Esophagus muscularis mucosa (tissue), 4 donors: ENCODE data around the gene COLQ. TPM values are rescaled to one million over a fixed set of nuclear protein-coding genes. Genes with fewer than 3 reads are reported as not detected.

Source experiments
- DNase-seq: peaks from one replicate; pipeline ENCODE4 v3.0.0-alpha.2; 2017; ENCODE audit errors: extremely low spot score
- H3K27ac ChIP-seq, 4 donors: fragments of 200-600 bp; sonication (generic); replicated peaks in 1 of 4; 1 replicate in 3 of 4; 2 replicates in 1 of 4; pipeline ENCODE4 v1.5.1; 2016 to 2019; ENCODE audit warnings: mild to moderate bottlenecking in 1 of 4
- H3K27me3 ChIP-seq, 4 donors: fragments of 200-600 bp; sonication (generic); one replicate each; pipeline versions ENCODE4 v1.5.1 to v1.6.0; 2016 to 2019
- H3K36me3 ChIP-seq, 4 donors: fragments of 200-600 bp; sonication (generic); one replicate each; pipeline ENCODE4 v1.5.1; 2016 to 2019
- H3K4me1 ChIP-seq, 4 donors: fragments of 200-600 bp; sonication (generic); one replicate each; pipeline ENCODE4 v1.5.1; 2016 to 2019
- H3K4me3 ChIP-seq, 4 donors: fragments of 200-600 bp; sonication (generic); 1 replicate in 2 of 4; 2 replicates in 2 of 4; pipeline ENCODE4 v1.5.1; 2016 to 2019; ENCODE audit warnings: mild to moderate bottlenecking in 4 of 4, moderate library complexity in 1 of 4
- H3K9me3 ChIP-seq, 4 donors: fragments of 200-600 bp; sonication (generic); 1 replicate in 3 of 4; 2 replicates in 1 of 4; pipeline ENCODE4 v1.5.1; 2016 to 2019
- CTCF ChIP-seq, 3 experiments: fragments of 200-600 bp in 2 of 3; fragments of 450-650 bp in 1 of 3; sonication (generic) in 2 of 3; IDR thresholded peaks; one replicate each; pipeline ENCODE4 v1.5.1; 2017 to 2019; ENCODE audit warnings: antibody characterized with exemption in 3 of 3, mild to moderate bottlenecking in 2 of 3, moderate library complexity in 1 of 3
- EP300 ChIP-seq: sonication (generic); formaldehyde crosslinking; IDR thresholded peaks from one replicate; pipeline ENCODE4 v1.6.1; 2017; ENCODE audit warnings: antibody characterized with exemption
- POLR2A ChIP-seq: fragments of 450-650 bp; IDR thresholded peaks from one replicate; pipeline ENCODE4 v1.6.1; 2017; ENCODE audit warnings: antibody characterized with exemption, moderate library complexity, mild to moderate bottlenecking, low read depth
- POLR2AphosphoS5 ChIP-seq, 2 donors: sonication (generic); formaldehyde crosslinking; IDR thresholded peaks; one replicate each; pipeline ENCODE4 v1.6.1; 2017; ENCODE audit warnings: antibody characterized with exemption in 2 of 2
- WGBS: methylation state at CpG from one replicate; pipeline ENCODE4 v1.1.5; 2018; 5-methylcytosine and 5-hydroxymethylcytosine counted together
- intact Hi-C: fragments of 100-400 bp; cut with DNase I; formaldehyde crosslinking; loops from one replicate; pipeline ENCODE4 v1.15.1; 2023
- total RNA-seq, 4 donors: library from RNA; depleted of rRNA; stranded (reverse); fragments of >200 nt; gene quantifications; one replicate each; pipeline versions ENCODE4 v1.1.0 to v1.2.1, GENCODE V29; 2016

COLQ gene
- total RNA-seq, 4 donors from 2014 or later, result 1.2 to 3.1 (median 1.8) TPM

GRCh38 chr3:15556512-15556911, 35.0 kb upstream of the COLQ start:
- intact Hi-C loops, result loop anchor here (5.0 to 10.0 kb wide), 4 partner anchors 129 to 442 kb away; partner anchors contain the start of genes EAF1 and METTL6
- peaks cover 0 to 9% (median 0%) of the 10 kb centered on the region in 4 donors for H3K4me1 ChIP-seq
- no peaks in the 10 kb centered on the region for H3K9me3 ChIP-seq
- H3K36me3 ChIP-seq, result peaks cover 8 to 54% (median 20%) of the 10 kb centered on the region in 4 donors
- TF ChIP-seq POLR2AphosphoS5 (IDR thresholded peaks at IDR 0.05) (no peak), EP300 (no peak)
- DNase-seq, result no peak
- H3K4me3 ChIP-seq, result no peak overlapping the region
- 78% methylated on average over 2 of the region's 2 CpGs for WGBS
- no peak overlapping the region for H3K27ac ChIP-seq
- no peaks in the 10 kb centered on the region for H3K27me3 ChIP-seq

GRCh38 chr3:15553749-15554148, 32.2 kb upstream of the COLQ start:
- Histone ChIP-seq H3K9me3 (no peaks in the 10 kb centered on the region), H3K36me3 (peaks cover 0 to 42% (median 8%) of the 10 kb centered on the region in 4 donors), H3K27me3 (no peaks in the 10 kb centered on the region), H3K27ac (no peak overlapping the region), H3K4me1 (peaks cover 0 to 9% (median 0%) of the 10 kb centered on the region in 4 donors), H3K4me3 (no peak overlapping the region)
- no peak for TF ChIP-seq POLR2A
- no peak for TF ChIP-seq EP300
- TF ChIP-seq POLR2AphosphoS5 (IDR thresholded peaks at IDR 0.05), result no peak
- TF ChIP-seq CTCF (IDR thresholded peaks at IDR 0.05), result no peak
- WGBS, result 83% methylated on average over 3 of the region's 3 CpGs
- intact Hi-C loops, result loop anchor here (10.0 kb wide), 1 partner anchor 439 kb away; no protein-coding TSS in a partner anchor
- DNase-seq, result peak; percentile 50

GRCh38 chr3:15551902-15552301, 30.4 kb upstream of the COLQ start:
- WGBS, result 91% methylated on average over 1 of the region's 1 CpG
- peaks cover 0 to 42% (median 8%) of the 10 kb centered on the region in 4 donors for H3K36me3 ChIP-seq
- no peak for DNase-seq
- no peaks in the 10 kb centered on the region for H3K27me3 ChIP-seq
- no peak overlapping the region for H3K4me3 ChIP-seq
- intact Hi-C loops, result loop anchor here (10.0 kb wide), 1 partner anchor 437 kb away; no protein-coding TSS in a partner anchor
- no peaks in the 10 kb centered on the region for H3K9me3 ChIP-seq
- TF ChIP-seq POLR2A (no peak), CTCF (IDR thresholded peaks at IDR 0.05) (no peak), EP300 (no peak), POLR2AphosphoS5 (IDR thresholded peaks at IDR 0.05) (no peak)
- no peak overlapping the region for H3K27ac ChIP-seq
- no peaks in the 10 kb centered on the region for H3K4me1 ChIP-seq

GRCh38 chr3:15549846-15550245, 28.3 kb upstream of the COLQ start:
- TF ChIP-seq POLR2AphosphoS5 (IDR thresholded peaks at IDR 0.05) (no peak), EP300 (no peak), CTCF (IDR thresholded peaks at IDR 0.05) (no peak), POLR2A (no peak)
- WGBS, result 89% methylated on average over 6 of the region's 6 CpGs
- H3K27me3 ChIP-seq, result no peaks in the 10 kb centered on the region
- H3K4me3 ChIP-seq, result no peak overlapping the region
- H3K4me1 ChIP-seq, result no peaks in the 10 kb centered on the region
- H3K9me3 ChIP-seq, result no peaks in the 10 kb centered on the region
- H3K36me3 ChIP-seq, result peaks cover 0 to 35% (median 6%) of the 10 kb centered on the region in 4 donors
- no peak overlapping the region for H3K27ac ChIP-seq
- intact Hi-C loops, result loop anchor here (10.0 kb wide), 1 partner anchor 435 kb away; no protein-coding TSS in a partner anchor
- DNase-seq, result no peak

- Histone ChIP-seq H3K27me3 (no peaks in the 10 kb centered on the region), H3K27ac (no peak overlapping the region), H3K4me3 (no peak overlapping the region), H3K4me1 (peaks cover 0 to 13% (median 8%) of the 10 kb centered on the region in 4 donors), H3K9me3 (no peaks in the 10 kb centered on the region), H3K36me3 (no peaks in the 10 kb centered on the region)
- TF ChIP-seq POLR2A, result no peak
- no peak for TF ChIP-seq EP300
- no peak for TF ChIP-seq POLR2AphosphoS5 (IDR thresholded peaks at IDR 0.05)
- TF ChIP-seq CTCF (IDR thresholded peaks at IDR 0.05), result no peak
- WGBS, result 23% methylated on average over 5 of the region's 5 CpGs
- intact Hi-C loops, result no loop called here
- no peak for DNase-seq
Measured at GRCh38 chr3:15542614-15543013, 21.1 kb upstream of the COLQ start.
